Cardiac septum (tissue), 1 donor: ENCODE data around the gene C2orf81. TPM values are rescaled to one million over a fixed set of nuclear protein-coding genes. Genes with fewer than 3 reads are reported as not detected.
A peak's percentile ranks its signal among the peaks of the same experiment; 100 is the strongest.

Experiments
- DNase-seq: peaks from one replicate; pipeline ENCODE4 v3.0.0-alpha.2; 2020; ENCODE audit warnings: low spot score
- intact Hi-C: fragments of 100-400 bp; cut with DNase I; formaldehyde crosslinking; loops from one replicate; pipeline ENCODE4 v1.14.0; 2022
- total RNA-seq: library from RNA; stranded (reverse); fragmentation: NEBNext Ultra II Directional; extraction: Animal tissue kit (Norgen Biotek cat#: 25700); gene quantifications from one replicate; pipeline ENCODE4 v1.2.1, GENCODE V29; 2021
- donor health status: DM: no; HTN: no; CAD: no.

C2orf81 gene
- total RNA-seq, 1 donor from 2014 or later: 1.1 TPM

- intact Hi-C loops: no loop called here
- no peak for DNase-seq
These were observed 19.5 kb downstream of the C2orf81 start for GRCh38 chr2:74401891-74402290.

- DNase-seq: no peak
- intact Hi-C loops: loop anchor here (10.0 kb wide), 1 partner anchor 575 kb away; the partner anchor contains the start of gene STAMBP
These were observed 21.6 kb downstream of the C2orf81 start for GRCh38 chr2:74399785-74400184.

GRCh38 chr2:74396149-74396548 lies 25.3 kb downstream of the C2orf81 start:
- DNase-seq: no peak
- intact Hi-C loops: loop anchor here (10.0 kb wide), 1 partner anchor 571 kb away; the partner anchor contains the start of gene STAMBP

GRCh38 chr2:74393525-74393924 lies 27.9 kb downstream of the C2orf81 start:
- intact Hi-C loops: loop anchor here (5.0 to 10.0 kb wide), 3 partner anchors 61 to 569 kb away; partner anchors contain the start of gene STAMBP
- DNase-seq: no peak

- no peak for DNase-seq
- intact Hi-C loops: loop anchor here (5.0 to 10.0 kb wide), 3 partner anchors 60 to 568 kb away; partner anchors contain the start of gene STAMBP
These were observed 29.0 kb downstream of the C2orf81 start for GRCh38 chr2:74392449-74392743.

- intact Hi-C loops: loop anchor here (5.0 to 10.0 kb wide), 3 partner anchors 60 to 567 kb away; partner anchors contain the start of gene STAMBP
- DNase-seq: peak; percentile 97
These were observed 29.6 kb downstream of the C2orf81 start for GRCh38 chr2:74391580-74392448.

- intact Hi-C loops: loop anchor here (5.0 to 10.0 kb wide), 3 partner anchors 59 to 566 kb away; partner anchors contain the start of gene STAMBP
- DNase-seq: no peak
These were observed 30.2 kb downstream of the C2orf81 start for GRCh38 chr2:74391209-74391579.

- DNase-seq: no peak
- intact Hi-C loops: loop anchor here (5.0 to 10.0 kb wide), 3 partner anchors 58 to 566 kb away; partner anchors contain the start of gene STAMBP
These were observed 30.8 kb downstream of the C2orf81 start for GRCh38 chr2:74390606-74391005.

- no peak for DNase-seq
- intact Hi-C loops: no loop called here
These were observed 34.1 kb downstream of the C2orf81 start for GRCh38 chr2:74387346-74387745.

- no peak for DNase-seq
- intact Hi-C loops: no loop called here
These were observed 36.0 kb downstream of the C2orf81 start for GRCh38 chr2:74385396-74385795.

GRCh38 chr2:74384051-74384450 lies 37.4 kb downstream of the C2orf81 start:
- intact Hi-C loops: no loop called here
- no peak for DNase-seq

GRCh38 chr2:74383254-74383653 lies 38.2 kb downstream of the C2orf81 start:
- intact Hi-C loops: no loop called here
- DNase-seq: no peak

- DNase-seq: no peak
- intact Hi-C loops: no loop called here
These were observed 39.7 kb downstream of the C2orf81 start for GRCh38 chr2:74381751-74382150.

GRCh38 chr2:74379851-74380789 lies 41.3 kb downstream of the C2orf81 start, which contains the start of gene DCTN1:
Gene DCTN1 (minus strand): TSS chr2:74380311. CDS start chr2:74380037, 274 bp downstream.
- intact Hi-C loops: no loop called here
- DNase-seq: peak; percentile 81

- intact Hi-C loops: no loop called here
- no peak for DNase-seq
These were observed 43.4 kb downstream of the C2orf81 start for GRCh38 chr2:74378007-74378406.

- intact Hi-C loops: no loop called here
- no peak for DNase-seq
These were observed 45.6 kb downstream of the C2orf81 start for GRCh38 chr2:74375838-74376237.

- intact Hi-C loops: no loop called here
- peak; percentile 82 for DNase-seq
These were observed 46.8 kb downstream of the C2orf81 start for GRCh38 chr2:74374509-74375205.

- intact Hi-C loops: no loop called here
- DNase-seq: no peak
These were observed 47.4 kb downstream of the C2orf81 start for GRCh38 chr2:74373985-74374384.

GRCh38 chr2:74373221-74373676 lies 48.2 kb downstream of the C2orf81 start:
- intact Hi-C loops: no loop called here
- no peak for DNase-seq
